Neural progenitor cell (in vitro differentiated cells): ENCODE results near the gene C1GALT1.

Experiments used
- EZH2 ChIP-seq: fragments of 200-600 bp; sonication (generic); IDR thresholded peaks from 2 replicates; pipeline ENCODE4 v1.6.1; 2017; ENCODE audit warnings: antibody characterized with exemption, mild to moderate bottlenecking, moderate library complexity
- TF ChIP-seq, protein P1 (sequence below): fragments of 200-600 bp; sonication (generic); IDR thresholded peaks from 2 replicates; pipeline ENCODE4 v1.5.1; 2017; ENCODE audit warnings: antibody characterized with exemption, mild to moderate bottlenecking

DNA sequence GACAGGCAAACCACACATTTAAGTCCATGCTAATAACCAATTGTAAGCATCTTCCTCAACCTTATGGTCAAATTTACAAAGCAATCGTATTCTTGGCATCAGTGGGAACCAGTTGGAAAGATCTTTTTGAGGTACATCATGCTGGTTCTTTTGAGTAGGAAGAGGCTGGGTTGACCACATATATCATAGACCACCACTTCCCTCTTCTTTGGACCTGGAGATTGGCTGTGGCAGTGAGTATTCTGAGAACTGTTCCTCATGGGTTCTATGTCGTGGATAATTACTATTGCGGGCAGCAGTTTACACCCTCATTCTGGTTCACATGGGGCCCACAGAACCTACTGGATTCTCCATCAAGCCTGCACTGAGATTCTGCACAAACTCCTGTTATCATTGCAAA is 35.5 kb upstream of the C1GALT1 start:
- TF ChIP-seq EZH2: no peak
- TF ChIP-seq, protein P1, sequence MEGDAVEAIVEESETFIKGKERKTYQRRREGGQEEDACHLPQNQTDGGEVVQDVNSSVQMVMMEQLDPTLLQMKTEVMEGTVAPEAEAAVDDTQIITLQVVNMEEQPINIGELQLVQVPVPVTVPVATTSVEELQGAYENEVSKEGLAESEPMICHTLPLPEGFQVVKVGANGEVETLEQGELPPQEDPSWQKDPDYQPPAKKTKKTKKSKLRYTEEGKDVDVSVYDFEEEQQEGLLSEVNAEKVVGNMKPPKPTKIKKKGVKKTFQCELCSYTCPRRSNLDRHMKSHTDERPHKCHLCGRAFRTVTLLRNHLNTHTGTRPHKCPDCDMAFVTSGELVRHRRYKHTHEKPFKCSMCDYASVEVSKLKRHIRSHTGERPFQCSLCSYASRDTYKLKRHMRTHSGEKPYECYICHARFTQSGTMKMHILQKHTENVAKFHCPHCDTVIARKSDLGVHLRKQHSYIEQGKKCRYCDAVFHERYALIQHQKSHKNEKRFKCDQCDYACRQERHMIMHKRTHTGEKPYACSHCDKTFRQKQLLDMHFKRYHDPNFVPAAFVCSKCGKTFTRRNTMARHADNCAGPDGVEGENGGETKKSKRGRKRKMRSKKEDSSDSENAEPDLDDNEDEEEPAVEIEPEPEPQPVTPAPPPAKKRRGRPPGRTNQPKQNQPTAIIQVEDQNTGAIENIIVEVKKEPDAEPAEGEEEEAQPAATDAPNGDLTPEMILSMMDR: no peak
